Ishikawa (cell line): Measurements from ENCODE around the gene MKKS.
A peak's percentile ranks its signal among the peaks of the same experiment; 100 is the strongest.

Experiments used
- CREB1 ChIP-seq: IDR thresholded peaks from 2 replicates; pipeline ENCODE4 v1.6.1; 2012; ENCODE audit warnings: low read depth
- FOXM1 ChIP-seq: IDR thresholded peaks from 2 replicates; pipeline ENCODE4 v1.6.1; 2012; ENCODE audit warnings: low read depth, borderline replicate concordance
- REST ChIP-seq: IDR thresholded peaks from 2 replicates; pipeline ENCODE4 v1.6.1; 2012; ENCODE audit warnings: low read depth, mild to moderate bottlenecking
- TAF1 ChIP-seq: IDR thresholded peaks from 2 replicates; pipeline ENCODE4 v1.6.1; 2012; ENCODE audit warnings: low read depth, mild to moderate bottlenecking

DNA sequence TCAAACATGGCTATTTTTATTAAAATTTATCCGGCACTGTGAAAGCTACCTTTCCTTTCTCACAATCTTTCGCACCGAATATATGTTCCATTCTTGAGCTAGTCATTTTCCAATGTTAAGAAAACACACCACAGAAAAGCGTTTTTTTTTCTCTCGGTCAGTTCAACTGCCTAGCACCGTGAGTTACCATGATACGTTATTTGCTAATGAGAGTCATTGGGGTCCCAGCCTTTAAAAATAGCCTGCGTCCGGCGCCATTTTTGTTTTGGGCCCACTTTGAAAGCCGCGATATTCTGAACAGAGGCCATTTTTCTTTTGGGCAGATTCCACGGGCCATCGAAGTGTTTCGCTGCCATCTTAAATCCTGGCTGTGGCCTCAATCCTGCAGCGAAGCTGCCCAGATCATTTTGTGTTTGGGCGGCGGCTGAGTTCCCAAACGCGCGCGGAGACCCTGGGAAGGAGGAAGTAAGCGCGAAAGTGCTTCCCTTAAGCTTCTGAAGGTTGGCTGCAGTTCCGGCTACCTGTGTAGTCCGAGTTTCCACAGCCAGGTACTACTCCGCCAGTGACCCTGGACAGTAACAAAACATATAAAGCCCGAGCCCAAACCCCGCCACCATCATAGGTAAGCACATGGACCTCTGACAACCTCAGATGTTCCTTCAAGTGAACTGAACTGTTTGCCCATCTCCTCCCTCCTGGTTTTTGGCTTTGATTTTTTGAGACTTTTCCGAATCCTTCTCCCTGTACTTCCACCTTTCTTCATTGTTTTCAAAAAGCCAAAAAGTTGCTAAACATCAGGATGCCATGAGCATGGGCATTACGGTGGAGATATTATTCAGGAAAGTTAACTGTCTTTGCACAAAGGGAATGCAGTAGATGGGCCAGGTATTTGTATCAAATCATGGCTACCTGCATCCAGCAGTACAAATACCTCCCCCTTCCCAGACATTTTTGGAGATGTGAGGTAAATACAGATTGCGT, 1.1 kb upstream of the MKKS start, which contains the start of gene SLX4IP:
- TF ChIP-seq REST (no peak), CREB1 (peak; percentile 45; the same call in 1 of the 2 replicates), FOXM1 (peak; percentile 64), TAF1 (peak; percentile 55; the same call in 1 of the 2 replicates)
